Osteoblast (primary cell): Measurements from ENCODE around the gene EMID1. TPM values are rescaled to one million over a fixed set of nuclear protein-coding genes. Genes with fewer than 3 reads are reported as not detected.
"Not testable (repeated sequence)": the region's sequence is repeated elsewhere in the genome, so short reads cannot be mapped to it uniquely, and the experiment has no call there.

Experiments used
- DNase-seq: peaks from one replicate; pipeline ENCODE4 v3.0.0; 2011; ENCODE audit warnings: low spot score, mixed read lengths; ENCODE audit not compliant: insufficient read length; ENCODE audit errors: missing footprints
- H2AFZ ChIP-seq: 2 replicates; pipeline ENCODE4 v1.6.0; 2011; ENCODE audit warnings: mild to moderate bottlenecking, low read length
- H3K27ac ChIP-seq: 2 replicates; pipeline ENCODE4 v1.5.1; 2011; ENCODE audit warnings: mild to moderate bottlenecking, low read depth, low read length, moderate library complexity
- H3K27me3 ChIP-seq: 2 replicates; pipeline ENCODE4 v1.6.0; 2012; ENCODE audit warnings: mild to moderate bottlenecking, control low read depth, inconsistent platforms, low read length, moderate library complexity; ENCODE audit not compliant: insufficient read depth
- H3K36me3 ChIP-seq: 2 replicates; pipeline ENCODE4 v1.5.1; 2011; ENCODE audit warnings: mild to moderate bottlenecking, low read length, control low read depth, moderate library complexity; ENCODE audit not compliant: insufficient read depth
- H3K4me1 ChIP-seq: 2 replicates; pipeline ENCODE4 v1.5.1; 2011; ENCODE audit warnings: mild to moderate bottlenecking, low read length, control low read depth, moderate library complexity; ENCODE audit not compliant: insufficient read depth
- H3K4me2 ChIP-seq: 2 replicates; pipeline ENCODE4 v1.6.0; 2011; ENCODE audit warnings: mild to moderate bottlenecking, low read length; ENCODE audit not compliant: insufficient read depth
- H3K4me3 ChIP-seq: fragments of 200-600 bp; sonication (generic); 3 replicates; pipeline ENCODE4 v1.5.1; 2012; ENCODE audit warnings: mild to moderate bottlenecking, low read length, inconsistent platforms; ENCODE audit not compliant: insufficient read depth
- H3K79me2 ChIP-seq: 2 replicates; pipeline ENCODE4 v1.6.0; 2012; ENCODE audit warnings: mild to moderate bottlenecking, low read length, control low read depth, inconsistent platforms; ENCODE audit not compliant: insufficient read depth
- H3K9me3 ChIP-seq: 2 replicates; pipeline ENCODE4 v1.5.1; 2011; ENCODE audit warnings: low read depth, low read length, control low read depth
- H4K20me1 ChIP-seq: 2 replicates; pipeline ENCODE4 v1.6.0; 2012; ENCODE audit warnings: mild to moderate bottlenecking, low read length, control low read depth; ENCODE audit not compliant: insufficient read depth
- CTCF ChIP-seq: IDR thresholded peaks from 2 replicates; pipeline ENCODE4 v1.5.1; 2011; ENCODE audit warnings: mild to moderate bottlenecking, low read depth, low read length, moderate library complexity; ENCODE audit errors: extremely low read depth
- total RNA-seq: library from RNA; depleted of rRNA; stranded (reverse); fragments of >200 nt; gene quantifications from 2 replicates; pipeline ENCODE4 v1.2.3, GENCODE V29; 2012

EMID1 gene
- total RNA-seq, 1 donor = under 0.01 TPM

- no peak overlapping the region for H2AFZ ChIP-seq
- H4K20me1 ChIP-seq = no peaks in the 10 kb centered on the region
- no peak overlapping the region for H3K27ac ChIP-seq
- no peaks in the 10 kb centered on the region for H3K4me1 ChIP-seq
- no peaks in the 10 kb centered on the region for H3K27me3 ChIP-seq
- no peaks in the 10 kb centered on the region for H3K9me3 ChIP-seq
- no peak overlapping the region for H3K4me2 ChIP-seq
- TF ChIP-seq CTCF = no peak
- H3K79me2 ChIP-seq = no peaks in the 10 kb centered on the region
- no peaks in the 10 kb centered on the region for H3K36me3 ChIP-seq
- H3K4me3 ChIP-seq = no peak overlapping the region
- DNase-seq = peak; percentile 41
Observed at GRCh38 chr22:29230972-29231875, 25.5 kb downstream of the EMID1 start.

- no peaks in the 10 kb centered on the region for H4K20me1 ChIP-seq
- no peak overlapping the region for H3K4me3 ChIP-seq
- no peaks in the 10 kb centered on the region for H3K4me1 ChIP-seq
- no peak for TF ChIP-seq CTCF
- no peaks in the 10 kb centered on the region for H3K9me3 ChIP-seq
- no peaks in the 10 kb centered on the region for H3K36me3 ChIP-seq
- no peak overlapping the region for H2AFZ ChIP-seq
- no peaks in the 10 kb centered on the region for H3K79me2 ChIP-seq
- no peaks in the 10 kb centered on the region for H3K27me3 ChIP-seq
- H3K4me2 ChIP-seq = no peak overlapping the region
- H3K27ac ChIP-seq = no peak overlapping the region
- DNase-seq = peak; percentile 62
Observed at GRCh38 chr22:29231971-29232959, 26.6 kb downstream of the EMID1 start.

GRCh38 chr22:29233277-29233877, 27.7 kb downstream of the EMID1 start:
- Histone ChIP-seq H3K79me2 (no peaks in the 10 kb centered on the region), H3K27ac (no peak overlapping the region), H3K4me1 (no peaks in the 10 kb centered on the region), H3K27me3 (no peaks in the 10 kb centered on the region), H2AFZ (no peak overlapping the region), H3K9me3 (no peaks in the 10 kb centered on the region), H4K20me1 (no peaks in the 10 kb centered on the region), H3K36me3 (no peaks in the 10 kb centered on the region), H3K4me2 (no peak overlapping the region), H3K4me3 (no peak overlapping the region)
- DNase-seq = peak; percentile 53
- TF ChIP-seq CTCF = no peak

GRCh38 chr22:29240481-29240880, 34.8 kb downstream of the EMID1 start:
- H3K27me3 ChIP-seq = peaks cover 10% of the 10 kb centered on the region
- not testable (repeated sequence) for H3K79me2 ChIP-seq, H2AFZ ChIP-seq, H3K4me2 ChIP-seq, H3K4me3 ChIP-seq, DNase-seq, H3K4me1 ChIP-seq, H3K27ac ChIP-seq, H3K36me3 ChIP-seq, H4K20me1 ChIP-seq, H3K9me3 ChIP-seq
